Kidney (tissue), 14 donors: ENCODE measurements around the gene PRR3. TPM values are rescaled to one million over a fixed set of nuclear protein-coding genes. Genes with fewer than 3 reads are reported as not detected.

Experiments used
- DNase-seq, 5 donors: peaks; one replicate each; pipeline ENCODE4 v3.0.0-alpha.2; 2013 to 2020
- FAIRE-seq: peaks from 2 replicates; lab custom pipeline; 2012; peaks lifted over from hg19 to GRCh38; lab: Jason Lieb, UNC
- H3K27ac ChIP-seq, 2 donors: one replicate each; pipeline ENCODE4 v1.7.0; 2013; ENCODE audit warnings: low read depth in 2 of 2, low read length in 2 of 2, inconsistent platforms in 1 of 2
- H3K27me3 ChIP-seq: one replicate; pipeline ENCODE4 v1.7.1; 2013; ENCODE audit warnings: low read length, inconsistent platforms; ENCODE audit not compliant: control insufficient read depth, insufficient read depth
- H3K36me3 ChIP-seq, 3 donors: one replicate each; pipeline versions ENCODE4 v1.7.0 to v1.7.1; 2013; ENCODE audit warnings: low read length in 3 of 3, control low read depth in 1 of 3, inconsistent platforms in 1 of 3; ENCODE audit not compliant: insufficient read depth in 3 of 3, control insufficient read depth in 2 of 3
- H3K4me1 ChIP-seq, 3 donors: one replicate each; pipeline versions ENCODE4 v1.7.0 to v1.7.1; 2013; ENCODE audit warnings: low read length in 3 of 3, inconsistent platforms in 1 of 3, low read depth in 1 of 3; ENCODE audit not compliant: control insufficient read depth in 2 of 3, insufficient read depth in 2 of 3
- H3K4me3 ChIP-seq, 3 donors: one replicate each; pipeline versions ENCODE4 v1.7.0 to v1.8.1; 2013; ENCODE audit warnings: low read length in 3 of 3, control low read depth in 1 of 3, inconsistent platforms in 1 of 3
- H3K9ac ChIP-seq, 3 donors: one replicate each; pipeline versions ENCODE4 v1.7.0 to v1.7.1; 2013; ENCODE audit warnings: low read length in 3 of 3, control low read depth in 1 of 3, inconsistent platforms in 1 of 3
- H3K9me3 ChIP-seq, 3 donors: one replicate each; pipeline versions ENCODE4 v1.7.0 to v1.7.1; 2013; ENCODE audit warnings: low read length in 3 of 3, control low read depth in 1 of 3, inconsistent platforms in 1 of 3; ENCODE audit not compliant: control insufficient read depth in 2 of 3, insufficient read depth in 1 of 3
- intact Hi-C: fragments of 100-400 bp; cut with DNase I; formaldehyde crosslinking; loops from one replicate; pipeline ENCODE4 v1.11.1; 2022
- microRNA-seq: library from miRNA; unstranded; fragments of <30 nt; microRNA quantifications from one replicate; pipeline ENCODE4 v1.2.0, GENCODE V29; 2020
- polyA plus RNA-seq: library from polyadenylated mRNA; stranded (reverse); fragments of 350-450 nt; fragmentation: Illumina TruSeq; extraction: RNeasy Lipid Tissue Mini Kit (QIAGEN cat#74804); gene quantifications from one replicate; pipeline ENCODE4 v1.2.3, GENCODE V29; 2014; ENCODE audit warnings: low read depth, low replicate concordance; ENCODE audit not compliant: insufficient read depth
- total RNA-seq: library from RNA; stranded (reverse); fragmentation: NEBNext Ultra II Directional; extraction: Animal tissue kit (Norgen Biotek cat#: 25700); gene quantifications from one replicate; pipeline ENCODE4 v1.2.1, GENCODE V29; 2021
- TF ChIP-seq, protein P1 (sequence below): IDR thresholded peaks from 3 replicates; pipeline ENCODE4 v1.5.1; 2012; ENCODE audit warnings: mild to moderate bottlenecking, moderate library complexity, borderline replicate concordance; ENCODE audit not compliant: insufficient read depth; ENCODE audit errors: extremely low read depth
- donor health status: control.
- donor health status: control.
- donor health status: control.
- donor health status: control.
- donor health status: control.
- donor health status: DM: yes; HTN: yes; CAD: no.
- donor health status: Normal renal cell carcinoma (clear cell type).

PRR3 gene
- total and polyA plus RNA-seq, 2 donors from 2014 or later = 7.9 to 9.3 TPM

DNA sequence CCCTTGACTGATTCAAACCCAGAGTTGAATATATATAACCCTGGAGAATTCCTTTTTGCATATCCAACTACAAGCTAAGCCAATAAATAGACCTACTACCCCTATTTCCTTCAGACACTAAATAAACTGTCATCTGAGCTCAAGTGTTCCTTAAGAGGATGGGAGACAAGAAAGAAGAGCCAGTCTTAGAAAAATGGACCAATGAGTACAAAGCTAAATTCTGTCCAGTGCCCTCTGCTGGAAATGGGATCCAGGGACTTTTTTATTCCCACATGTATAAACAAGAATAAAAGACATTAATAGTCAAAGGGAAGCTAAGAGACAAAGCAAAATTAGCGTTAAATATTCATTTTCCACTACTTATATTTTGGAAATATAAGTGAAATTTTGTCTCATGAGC is 55.1 kb downstream of the PRR3 start:
- Histone ChIP-seq H3K4me1 (peaks cover 6 to 35% (median 23%) of the 10 kb centered on the region in 3 donors), H3K27ac (no peak overlapping the region)
- intact Hi-C loops = no loop called here

DNA sequence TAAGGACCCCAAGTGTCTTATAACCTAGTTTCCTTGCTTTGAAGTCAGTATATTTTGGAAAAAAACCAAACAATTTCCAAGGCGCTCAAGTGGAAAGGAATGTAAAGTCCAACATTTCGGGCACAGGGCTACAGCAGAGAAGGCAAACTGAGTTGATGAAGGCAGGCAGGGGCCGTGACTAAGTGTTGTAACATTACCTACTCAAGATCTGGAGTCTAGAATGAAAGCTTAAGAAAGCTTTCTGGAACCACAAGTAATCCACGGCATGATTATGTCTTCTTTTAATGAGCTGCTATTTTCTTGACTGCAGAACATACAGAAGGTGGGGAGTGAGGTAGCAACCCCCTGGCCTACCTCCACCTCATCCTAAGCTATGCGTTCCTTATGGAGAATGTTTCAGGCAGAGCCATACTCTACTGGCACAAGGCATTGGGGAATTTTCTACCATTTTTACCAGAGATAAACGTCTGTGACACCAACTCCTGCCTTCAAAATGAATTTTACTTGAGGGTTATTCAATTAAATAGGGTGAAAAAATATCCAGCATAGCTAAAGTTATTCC is 55.7 kb downstream of the PRR3 start:
- H3K36me3 ChIP-seq = peaks cover 8 to 31% (median 15%) of the 10 kb centered on the region in 3 donors
- peaks cover 6 to 35% (median 23%) of the 10 kb centered on the region in 3 donors for H3K4me1 ChIP-seq
- peak overlapping the region in 2 of 3 donors; percentile 21 to 31 for H3K4me3 ChIP-seq
- TF ChIP-seq, protein P1, sequence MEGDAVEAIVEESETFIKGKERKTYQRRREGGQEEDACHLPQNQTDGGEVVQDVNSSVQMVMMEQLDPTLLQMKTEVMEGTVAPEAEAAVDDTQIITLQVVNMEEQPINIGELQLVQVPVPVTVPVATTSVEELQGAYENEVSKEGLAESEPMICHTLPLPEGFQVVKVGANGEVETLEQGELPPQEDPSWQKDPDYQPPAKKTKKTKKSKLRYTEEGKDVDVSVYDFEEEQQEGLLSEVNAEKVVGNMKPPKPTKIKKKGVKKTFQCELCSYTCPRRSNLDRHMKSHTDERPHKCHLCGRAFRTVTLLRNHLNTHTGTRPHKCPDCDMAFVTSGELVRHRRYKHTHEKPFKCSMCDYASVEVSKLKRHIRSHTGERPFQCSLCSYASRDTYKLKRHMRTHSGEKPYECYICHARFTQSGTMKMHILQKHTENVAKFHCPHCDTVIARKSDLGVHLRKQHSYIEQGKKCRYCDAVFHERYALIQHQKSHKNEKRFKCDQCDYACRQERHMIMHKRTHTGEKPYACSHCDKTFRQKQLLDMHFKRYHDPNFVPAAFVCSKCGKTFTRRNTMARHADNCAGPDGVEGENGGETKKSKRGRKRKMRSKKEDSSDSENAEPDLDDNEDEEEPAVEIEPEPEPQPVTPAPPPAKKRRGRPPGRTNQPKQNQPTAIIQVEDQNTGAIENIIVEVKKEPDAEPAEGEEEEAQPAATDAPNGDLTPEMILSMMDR = no peak
- peak overlapping the region in 2 of 3 donors; percentile 17 to 93 for H3K9ac ChIP-seq
- peak overlapping the region; percentile 56 to 59 for H3K27ac ChIP-seq
- DNase-seq = peak in 3 of 5 donors; percentile 30 to 84 (median 79)
- H3K9me3 ChIP-seq = no peaks in the 10 kb centered on the region
- no peaks in the 10 kb centered on the region for H3K27me3 ChIP-seq
- intact Hi-C loops = no loop called here
- FAIRE-seq = no peak

More for the DNA sequence above, 55.1 kb downstream of the PRR3 start:
- Histone ChIP-seq H3K9ac (no peak overlapping the region), H3K9me3 (no peaks in the 10 kb centered on the region), H3K27me3 (no peaks in the 10 kb centered on the region), H3K4me3 (peak overlapping the region in 1 of 3 donors; percentile 21), H3K36me3 (peaks cover 9 to 36% (median 18%) of the 10 kb centered on the region in 3 donors)
- peak in 1 of 5 donors; percentile 29 for DNase-seq
- TF ChIP-seq, protein P1 = no peak
- no peak for FAIRE-seq

Small RNA genes within 50 kb of the gene (microRNA-seq; reads per million reads assigned to microRNA genes)
- 34.5 reads per million, percentile 39 among the genes with 10 or more reads in this experiment for gene MIR877

Other genes starting within 250 kb of the PRR3 start
- 17.7 TPM for gene TRIM39, start 230.4 kb upstream of the PRR3 start, total RNA-seq
- 8.6 TPM for gene TRIM39, start 230.4 kb upstream of the PRR3 start, polyA plus RNA-seq
- gene RPP21, start 212.1 kb upstream of the PRR3 start, total RNA-seq = 34.5 TPM
- gene RPP21, start 212.1 kb upstream of the PRR3 start, polyA plus RNA-seq = 73.9 TPM
- 525 TPM for gene HLA-E, start 67.8 kb upstream of the PRR3 start, total RNA-seq
- 387 TPM for gene HLA-E, start 67.8 kb upstream of the PRR3 start, polyA plus RNA-seq
- gene GNL1, start 806 bp upstream of the PRR3 start, total RNA-seq = 70.4 TPM
- 64.9 TPM for gene GNL1, start 806 bp upstream of the PRR3 start, polyA plus RNA-seq
- 47.2 TPM for gene ABCF1, start 14.1 kb downstream of the PRR3 start, total RNA-seq
- 32.9 TPM for gene ABCF1, start 14.1 kb downstream of the PRR3 start, polyA plus RNA-seq
- 65.0 TPM for gene PPP1R10, start 59.9 kb downstream of the PRR3 start, total RNA-seq
- gene PPP1R10, start 59.9 kb downstream of the PRR3 start, polyA plus RNA-seq = 19.7 TPM
- gene MRPS18B, start 60.5 kb downstream of the PRR3 start, total RNA-seq = 62.1 TPM
- gene MRPS18B, start 60.5 kb downstream of the PRR3 start, polyA plus RNA-seq = 135 TPM
- gene ATAT1, start 69.6 kb downstream of the PRR3 start, total RNA-seq = 10.4 TPM
- 12.4 TPM for gene ATAT1, start 69.6 kb downstream of the PRR3 start, polyA plus RNA-seq
- gene C6orf136, start 89.8 kb downstream of the PRR3 start, total RNA-seq = 27.4 TPM
- gene C6orf136, start 89.8 kb downstream of the PRR3 start, polyA plus RNA-seq = 45.6 TPM
- 30.5 TPM for gene DHX16, start 115.7 kb downstream of the PRR3 start, total RNA-seq
- 26.7 TPM for gene DHX16, start 115.7 kb downstream of the PRR3 start, polyA plus RNA-seq
- 51.9 TPM for gene PPP1R18, start 129.3 kb downstream of the PRR3 start, total RNA-seq
- 17.1 TPM for gene PPP1R18, start 129.3 kb downstream of the PRR3 start, polyA plus RNA-seq
- gene NRM, start 133.7 kb downstream of the PRR3 start, total RNA-seq = 14.2 TPM
- 14.2 TPM for gene NRM, start 133.7 kb downstream of the PRR3 start, polyA plus RNA-seq
- 47.9 TPM for gene MDC1, start 160.0 kb downstream of the PRR3 start, total RNA-seq
- 9.5 TPM for gene MDC1, start 160.0 kb downstream of the PRR3 start, polyA plus RNA-seq
- 295 TPM for gene TUBB, start 163.1 kb downstream of the PRR3 start, total RNA-seq
- gene TUBB, start 163.1 kb downstream of the PRR3 start, polyA plus RNA-seq = 197 TPM
- 227 TPM for gene FLOT1, start 185.4 kb downstream of the PRR3 start, total RNA-seq
- gene FLOT1, start 185.4 kb downstream of the PRR3 start, polyA plus RNA-seq = 317 TPM
- 59.5 TPM for gene IER3, start 187.3 kb downstream of the PRR3 start, total RNA-seq
- 94.3 TPM for gene IER3, start 187.3 kb downstream of the PRR3 start, polyA plus RNA-seq